T-helper 9 cell (primary cell): ENCODE measurements around the gene CD248.

Experiments
- DNase-seq: peaks from one replicate; pipeline ENCODE4 v3.0.0-alpha.2; 2020

CD248 gene

DNA sequence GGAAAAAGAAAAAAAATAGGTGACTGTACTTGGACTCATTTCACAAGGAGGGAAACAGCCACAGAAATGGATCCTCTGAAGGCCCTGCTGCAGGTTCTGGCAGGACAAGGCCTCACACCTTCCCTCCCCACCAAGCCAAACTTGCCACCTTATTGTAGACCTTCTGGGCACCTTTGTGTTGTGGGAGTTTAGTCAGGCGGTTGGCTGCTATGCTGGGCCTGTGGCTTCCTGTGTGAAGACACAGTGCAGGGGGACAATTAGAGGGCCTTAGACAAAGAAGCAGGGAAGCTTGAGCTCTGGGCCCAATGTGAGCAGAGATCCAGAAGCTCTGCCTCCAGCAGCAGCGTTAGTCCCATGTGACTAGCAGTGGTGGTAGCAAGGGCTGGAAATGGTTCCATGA lies 44.2 kb downstream of the CD248 start:
- DNase-seq, result no peak

DNA sequence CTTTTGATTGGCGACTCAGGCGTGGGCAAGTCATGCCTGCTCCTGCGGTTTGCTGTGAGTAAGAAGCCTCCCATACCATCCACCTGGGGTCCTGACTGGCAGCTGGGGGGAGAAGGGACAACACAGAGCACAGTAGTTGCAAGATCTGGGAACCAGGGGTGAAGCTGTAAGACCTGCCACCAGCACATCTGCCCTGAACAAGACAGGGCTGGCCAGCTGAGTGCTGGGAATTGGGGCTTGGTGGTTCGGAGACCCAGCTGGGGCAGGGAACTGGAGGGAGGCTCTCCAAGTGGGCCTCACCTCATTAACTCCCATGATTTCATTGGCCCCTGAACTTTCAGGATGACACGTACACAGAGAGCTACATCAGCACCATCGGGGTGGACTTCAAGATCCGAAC lies 45.0 kb downstream of the CD248 start:
- DNase-seq, result no peak

DNA sequence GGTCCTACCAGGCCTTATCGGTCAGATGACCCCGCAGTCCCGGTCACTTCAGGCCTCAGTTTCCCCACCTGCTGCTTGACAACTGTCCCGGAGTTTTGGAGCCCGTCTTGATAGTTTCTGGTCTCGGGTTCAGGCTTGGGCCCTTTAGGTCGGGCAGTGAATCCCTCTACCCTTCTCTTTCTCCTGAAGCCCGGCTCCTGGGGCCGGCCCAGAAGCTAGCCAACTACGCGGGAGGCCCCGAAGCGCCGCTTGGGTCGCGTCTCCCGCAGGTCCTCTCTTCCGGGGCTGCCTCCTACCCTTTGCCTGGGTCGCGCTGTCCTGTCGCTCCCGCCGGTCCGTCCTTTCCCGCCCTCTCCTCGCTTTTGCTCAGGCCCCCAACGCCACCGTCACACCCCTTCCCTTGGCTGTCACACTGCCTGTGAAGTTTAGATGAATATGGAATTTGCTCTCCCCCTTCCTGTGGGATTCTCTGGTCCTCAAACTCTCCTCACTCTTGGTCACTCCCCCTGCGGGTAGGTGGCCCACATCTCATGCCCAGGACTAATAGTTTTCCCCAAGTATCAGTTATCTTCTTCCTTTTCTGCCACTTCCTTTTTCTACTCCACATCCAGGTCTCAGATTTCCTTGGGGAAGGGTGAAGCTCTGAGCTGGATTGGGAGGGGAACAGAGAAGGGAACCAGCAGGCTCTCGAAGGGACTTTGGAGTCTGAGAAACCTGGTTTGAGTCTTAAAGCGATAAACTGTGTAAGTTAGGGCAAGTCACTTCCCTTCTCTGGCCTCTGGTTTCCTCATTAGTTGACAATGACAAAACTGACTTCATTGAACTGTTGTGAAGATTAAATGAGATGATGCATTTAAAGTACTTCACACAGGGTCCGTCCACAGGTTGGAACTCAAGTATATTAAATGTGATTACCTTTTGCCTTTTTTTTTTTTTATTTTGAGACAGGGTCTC lies 47.6 kb downstream of the CD248 start:
- DNase-seq, result no peak

DNA sequence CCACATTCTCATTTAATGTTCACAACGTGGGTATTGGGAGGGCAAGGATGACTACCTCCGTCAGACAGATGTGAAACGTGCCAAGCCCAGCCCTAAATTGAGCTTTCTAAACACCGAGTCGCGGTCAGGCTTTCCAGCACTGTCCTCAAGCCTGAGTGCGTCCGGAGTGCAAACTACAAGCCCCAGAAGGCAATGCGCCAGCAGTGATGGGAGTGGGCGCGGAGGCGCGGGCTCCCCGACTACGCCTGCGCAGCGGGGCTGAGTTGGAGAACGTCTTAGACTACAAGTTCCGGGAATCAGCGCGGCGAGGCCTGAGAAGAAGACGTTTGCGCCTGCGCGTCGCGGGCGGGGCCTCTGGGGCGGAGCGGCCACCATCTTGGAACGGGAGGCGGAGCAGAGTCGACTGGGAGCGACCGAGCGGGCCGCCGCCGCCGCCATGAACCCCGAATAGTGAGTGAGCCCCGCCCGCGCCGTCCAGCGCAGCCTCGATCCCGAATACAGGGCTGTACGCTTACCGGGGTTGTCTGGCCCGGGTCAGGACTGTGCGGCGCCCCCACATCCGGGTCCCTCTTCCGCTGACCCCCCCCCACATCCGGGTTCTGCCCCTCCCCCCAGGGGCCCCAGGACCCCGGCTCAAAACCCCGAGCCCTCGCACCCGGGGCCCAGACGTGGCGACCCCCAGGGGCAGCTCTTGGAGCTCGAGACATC lies 48.4 kb downstream of the CD248 start, which contains the start of gene RAB1B:
Gene RAB1B, plus strand, starts transcription at position 396 of the 708 bp plus-strand sequence. Its CDS starts 41 bp downstream, at position 437.
- DNase-seq, result peak; percentile 99

DNA sequence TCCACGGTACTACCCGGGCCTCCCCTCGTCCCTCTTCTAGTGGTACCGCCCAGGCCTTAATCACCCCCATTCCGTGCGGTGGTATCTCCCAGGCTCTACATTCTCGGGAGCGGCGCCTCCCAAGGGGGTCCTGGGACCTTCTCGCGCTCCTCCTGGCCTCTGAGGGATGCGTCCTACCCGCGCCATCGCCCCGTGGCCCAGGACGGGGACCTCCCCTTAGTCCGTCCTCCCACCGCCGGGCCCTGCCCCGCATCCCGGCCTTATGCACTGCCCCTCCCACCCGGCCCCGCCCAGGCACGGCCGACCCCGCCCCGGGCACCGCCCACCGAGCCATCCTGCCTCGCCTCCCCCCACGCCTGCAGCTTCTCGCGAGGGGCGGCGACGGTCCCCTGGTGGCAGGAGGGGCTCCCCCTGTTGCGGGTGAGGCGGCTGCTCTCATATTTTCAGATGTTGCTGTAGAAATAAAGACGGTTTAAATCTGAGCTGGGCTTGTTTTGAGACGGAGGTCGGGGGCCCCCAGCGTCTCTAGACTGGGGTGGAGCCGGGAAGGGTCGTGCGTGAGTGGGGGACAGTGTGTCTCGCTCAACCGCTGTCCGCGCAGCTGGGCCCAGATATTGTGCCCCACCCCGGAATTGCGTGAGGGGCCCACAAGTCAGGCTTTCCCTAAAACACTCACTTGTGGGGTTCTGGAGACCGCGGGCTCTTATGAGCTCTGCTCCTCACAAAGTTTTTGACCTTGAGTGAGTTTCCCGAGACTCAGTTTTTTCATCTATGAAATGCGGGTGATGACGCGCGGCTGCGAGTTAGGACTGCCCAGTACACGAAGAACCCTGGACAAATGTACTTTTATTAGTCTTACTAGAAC lies 49.2 kb downstream of the CD248 start:
- DNase-seq, result peak; percentile 86

DNA sequence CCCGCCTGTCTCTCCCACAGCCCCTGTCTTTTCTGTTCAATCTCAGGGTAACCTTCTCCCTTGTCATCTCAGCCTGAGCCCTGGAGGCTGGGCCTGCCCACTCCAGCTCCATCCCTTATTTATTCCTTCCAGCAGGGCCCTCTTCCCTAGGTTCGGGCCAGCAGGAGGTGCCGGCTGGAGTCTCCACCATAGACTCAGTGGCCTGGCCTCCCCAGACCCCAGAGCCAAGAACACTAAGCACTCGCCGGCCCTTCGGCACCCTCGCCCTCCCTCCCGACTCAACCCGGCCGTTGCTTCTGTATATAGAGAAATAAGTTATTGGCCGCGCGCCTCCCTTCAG lies 49.8 kb downstream of the CD248 start:
- no peak for DNase-seq

DNA sequence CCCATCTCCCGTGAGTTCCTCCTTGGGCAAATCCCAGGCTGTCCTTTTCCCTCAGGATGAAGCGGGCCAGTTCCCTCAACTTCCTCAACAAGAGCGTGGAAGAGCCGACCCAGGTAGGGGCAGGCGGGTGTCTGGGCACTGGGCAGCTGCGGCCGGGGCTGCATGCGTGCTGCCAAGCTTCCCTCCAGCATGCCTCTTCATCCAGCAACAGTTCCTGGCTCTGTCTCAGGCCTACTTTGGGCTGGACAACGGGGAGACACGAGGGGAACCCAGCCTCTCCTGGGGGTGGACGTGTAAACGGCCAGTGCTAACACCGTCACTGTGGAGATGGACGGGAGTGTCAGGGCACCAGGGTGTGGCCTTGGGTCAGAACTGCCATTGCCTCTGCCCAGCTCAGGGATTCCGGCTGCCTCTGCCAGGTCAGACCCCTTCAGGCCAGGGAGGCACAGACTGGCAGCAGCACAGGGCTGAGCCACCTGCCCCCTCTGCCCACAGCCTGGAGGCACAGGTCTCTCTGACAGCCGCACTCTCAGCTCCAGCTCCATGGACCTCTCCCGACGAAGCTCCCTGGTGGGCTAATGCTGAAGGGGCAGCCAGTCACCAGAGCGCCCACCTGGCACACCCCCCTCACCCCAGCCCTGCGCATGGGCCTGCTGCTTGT lies 50.3 kb downstream of the CD248 start:
- DNase-seq, result no peak

DNA sequence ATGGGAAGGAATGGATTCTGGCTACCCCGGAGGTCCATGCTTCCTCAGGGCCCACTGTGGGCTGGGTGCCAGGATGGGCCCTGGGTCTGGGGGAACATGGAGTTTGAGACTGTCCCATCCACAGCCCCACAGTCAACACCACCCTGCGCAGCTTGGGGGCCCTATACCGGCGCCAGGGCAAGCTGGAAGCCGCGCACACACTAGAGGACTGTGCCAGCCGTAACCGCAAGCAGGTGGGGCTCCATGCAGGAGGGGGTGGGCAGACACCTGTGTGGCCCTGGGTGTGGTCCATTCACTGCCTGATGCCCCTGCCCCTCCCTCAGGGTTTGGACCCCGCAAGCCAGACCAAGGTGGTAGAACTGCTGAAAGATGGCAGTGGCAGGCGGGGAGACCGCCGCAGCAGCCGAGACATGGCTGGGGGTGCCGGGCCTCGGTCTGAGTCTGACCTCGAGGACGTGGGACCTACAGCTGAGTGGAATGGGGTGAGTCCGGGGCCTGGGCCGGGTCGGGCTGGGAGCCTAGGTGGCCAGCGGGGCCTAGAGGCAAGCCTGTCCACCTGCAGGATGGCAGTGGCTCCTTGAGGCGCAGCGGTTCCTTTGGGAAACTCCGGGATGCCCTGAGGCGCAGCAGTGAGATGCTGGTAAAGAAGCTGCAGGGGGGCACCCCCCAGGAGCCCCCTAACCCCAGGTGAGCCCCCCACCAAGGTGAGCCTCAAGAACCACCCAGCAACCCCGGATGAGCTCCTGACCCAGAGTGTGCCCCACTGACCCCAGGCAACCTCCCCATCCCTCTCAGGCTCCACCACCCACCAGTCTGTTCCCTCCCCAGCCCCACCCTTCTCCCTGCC lies 51.1 kb downstream of the CD248 start:
- DNase-seq, result no peak

DNA sequence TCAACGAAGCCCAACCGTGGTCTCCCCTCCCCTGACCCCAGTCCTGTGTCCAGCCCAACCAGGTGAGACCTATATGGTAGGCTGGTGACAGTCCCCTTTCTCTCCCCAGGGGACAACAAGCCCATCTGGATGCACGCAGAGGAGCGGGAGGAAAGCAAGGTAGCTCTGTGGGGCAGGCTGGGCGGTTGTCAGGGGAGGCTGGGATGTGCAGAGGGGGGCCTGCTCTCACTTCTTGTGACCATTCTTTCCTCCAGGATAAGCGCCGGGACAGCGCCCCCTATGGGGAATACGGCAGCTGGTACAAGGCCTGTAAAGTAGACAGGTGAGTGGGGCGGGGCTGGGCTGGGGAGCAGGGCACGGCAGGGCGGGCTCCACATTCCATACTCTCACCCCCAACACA lies 51.9 kb downstream of the CD248 start:
- DNase-seq, result peak; percentile 32
